ENCODE results near the gene COPG1.

COPG1 gene

DNA sequence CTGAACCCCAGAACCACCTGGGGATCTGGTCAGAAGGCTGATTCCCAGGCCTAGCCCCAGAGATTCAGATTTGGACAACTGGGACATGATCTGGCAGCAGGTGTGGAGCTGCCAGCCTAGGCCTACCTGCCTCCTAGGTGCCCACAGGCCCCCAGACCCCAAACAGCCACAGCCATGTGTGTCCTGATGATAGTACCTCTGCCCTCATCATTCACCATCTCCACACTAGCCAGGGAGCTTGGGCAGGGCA, 63.9 kb downstream of the COPG1 start:
- DNase-seq (ENCODE audit: low read depth), result peak; percentile 25
- TF ChIP-seq, protein P1, sequence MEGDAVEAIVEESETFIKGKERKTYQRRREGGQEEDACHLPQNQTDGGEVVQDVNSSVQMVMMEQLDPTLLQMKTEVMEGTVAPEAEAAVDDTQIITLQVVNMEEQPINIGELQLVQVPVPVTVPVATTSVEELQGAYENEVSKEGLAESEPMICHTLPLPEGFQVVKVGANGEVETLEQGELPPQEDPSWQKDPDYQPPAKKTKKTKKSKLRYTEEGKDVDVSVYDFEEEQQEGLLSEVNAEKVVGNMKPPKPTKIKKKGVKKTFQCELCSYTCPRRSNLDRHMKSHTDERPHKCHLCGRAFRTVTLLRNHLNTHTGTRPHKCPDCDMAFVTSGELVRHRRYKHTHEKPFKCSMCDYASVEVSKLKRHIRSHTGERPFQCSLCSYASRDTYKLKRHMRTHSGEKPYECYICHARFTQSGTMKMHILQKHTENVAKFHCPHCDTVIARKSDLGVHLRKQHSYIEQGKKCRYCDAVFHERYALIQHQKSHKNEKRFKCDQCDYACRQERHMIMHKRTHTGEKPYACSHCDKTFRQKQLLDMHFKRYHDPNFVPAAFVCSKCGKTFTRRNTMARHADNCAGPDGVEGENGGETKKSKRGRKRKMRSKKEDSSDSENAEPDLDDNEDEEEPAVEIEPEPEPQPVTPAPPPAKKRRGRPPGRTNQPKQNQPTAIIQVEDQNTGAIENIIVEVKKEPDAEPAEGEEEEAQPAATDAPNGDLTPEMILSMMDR (IDR thresholded peaks at IDR 0.05; ENCODE audit: low read length, missing control alignments), result no peak
- no peak overlapping the region for H3K4me3 ChIP-seq (replicated peaks; ENCODE audit: low read depth, low read length)

GRCh38 chr3:129313665-129314385, 64.4 kb downstream of the COPG1 start:
- peak; percentile 38 for DNase-seq (ENCODE audit: low read depth)
- H3K4me3 ChIP-seq (replicated peaks; ENCODE audit: low read depth, low read length), result peak overlapping the region; percentile 85
- TF ChIP-seq, protein P1 (IDR thresholded peaks at IDR 0.05; ENCODE audit: low read length, missing control alignments), result no peak

DNA sequence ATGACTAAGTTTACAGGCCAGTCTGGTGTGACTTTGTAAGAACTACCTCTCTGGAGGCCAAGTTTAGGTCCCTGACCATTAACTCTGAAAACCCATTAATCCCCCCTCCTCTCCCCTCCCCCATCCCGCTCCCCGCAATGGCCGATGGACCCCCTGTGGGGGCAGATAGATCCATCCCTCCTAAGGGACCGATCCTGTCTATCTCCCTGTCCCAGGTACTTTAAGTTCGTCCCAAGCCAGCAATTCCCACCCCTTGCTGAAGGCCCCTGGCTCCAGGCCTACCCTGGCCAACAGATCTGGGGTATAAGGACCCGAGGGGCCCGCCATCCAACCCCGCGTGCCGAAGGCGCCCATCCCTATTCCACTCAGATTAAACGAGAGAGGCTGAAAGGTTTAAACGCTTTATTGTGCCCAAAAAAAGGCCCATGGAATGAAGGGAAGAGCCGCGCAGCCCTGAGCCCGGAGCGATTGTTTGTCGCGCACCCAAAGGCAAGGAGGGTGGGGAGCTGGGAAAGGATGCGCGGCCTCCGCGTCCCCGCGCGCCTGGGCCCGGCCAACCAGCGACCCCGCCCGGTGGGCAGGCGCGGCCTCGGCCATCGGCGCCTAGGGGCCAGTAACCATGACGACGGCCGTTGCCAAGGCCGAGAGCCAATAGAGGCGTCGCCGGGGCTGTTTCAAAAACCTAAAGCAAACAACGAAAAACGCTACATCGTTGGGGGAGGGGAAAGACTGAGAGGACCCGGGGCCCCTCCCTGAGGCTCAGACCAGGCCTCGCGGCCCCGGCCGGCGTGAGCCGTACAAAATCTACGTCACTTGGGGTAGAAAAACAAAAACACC, 65.2 kb downstream of the COPG1 start:
- peak; percentile 93 for DNase-seq (ENCODE audit: low read depth)
- peak overlapping the region; percentile 85 for H3K4me3 ChIP-seq (replicated peaks; ENCODE audit: low read depth, low read length)
- TF ChIP-seq, protein P1 (IDR thresholded peaks at IDR 0.05; ENCODE audit: low read length, missing control alignments), result no peak

- TF ChIP-seq, protein P1 (IDR thresholded peaks at IDR 0.05; ENCODE audit: low read length, missing control alignments), result no peak
- DNase-seq (ENCODE audit: low read depth), result peak; percentile 28
- peak overlapping the region; percentile 85 for H3K4me3 ChIP-seq (replicated peaks; ENCODE audit: low read depth, low read length)
These were observed 66.0 kb downstream of the COPG1 start for GRCh38 chr3:129315223-129315997.

DNA sequence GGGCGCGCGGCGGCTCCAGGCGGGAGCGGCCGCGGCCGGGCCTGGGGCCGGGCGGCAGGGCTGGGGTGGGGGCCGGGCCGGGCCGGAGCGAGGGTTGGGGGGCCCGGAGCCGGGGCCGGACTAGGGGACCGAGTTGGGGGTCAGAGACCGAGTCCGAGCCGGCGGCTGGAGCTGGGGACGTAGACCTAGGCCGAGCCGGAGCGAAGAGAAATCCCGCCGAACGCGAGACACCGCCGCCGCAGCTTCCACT, 66.5 kb downstream of the COPG1 start:
- peak overlapping the region; percentile 85 for H3K4me3 ChIP-seq (replicated peaks; ENCODE audit: low read depth, low read length)
- TF ChIP-seq, protein P1 (IDR thresholded peaks at IDR 0.05; ENCODE audit: low read length, missing control alignments), result no peak
- DNase-seq (ENCODE audit: low read depth), result no peak

GRCh38 chr3:129316248-129317013, 67.0 kb downstream of the COPG1 start:
- peak; percentile 84 for DNase-seq (ENCODE audit: low read depth)
- TF ChIP-seq, protein P1 (IDR thresholded peaks at IDR 0.05; ENCODE audit: low read length, missing control alignments), result peak; percentile 34
- peak overlapping the region; percentile 85 for H3K4me3 ChIP-seq (replicated peaks; ENCODE audit: low read depth, low read length)

Measured in fibroblast of pulmonary artery (primary cell).